GM12801 (cell line): ENCODE results near the gene ZKSCAN3.

Experiments used
- CTCF ChIP-seq: IDR thresholded peaks from one replicate; pipeline ENCODE4 v1.5.1; 2011; ENCODE audit warnings: control low read depth; ENCODE audit not compliant: insufficient read length; ENCODE audit errors: extremely low read depth

ZKSCAN3 gene

GRCh38 chr6:28393912-28394662 is 44.3 kb downstream of the ZKSCAN3 start:
- TF ChIP-seq CTCF, result no peak

GRCh38 chr6:28395918-28396317 is 46.2 kb downstream of the ZKSCAN3 start:
- no peak for TF ChIP-seq CTCF

- TF ChIP-seq CTCF, result no peak
Measured at GRCh38 chr6:28399350-28400121, 49.8 kb downstream of the ZKSCAN3 start, which contains the start of gene ZSCAN12. Gene ZSCAN12 (minus strand): TSS chr6:28399747. CDS start chr6:28398405, 1,342 bp downstream.

GRCh38 chr6:28400122-28400451 is 50.3 kb downstream of the ZKSCAN3 start:
- TF ChIP-seq CTCF, result no peak

GRCh38 chr6:28401172-28401571 is 51.4 kb downstream of the ZKSCAN3 start:
- TF ChIP-seq CTCF, result no peak

GRCh38 chr6:28402197-28402596 is 52.5 kb downstream of the ZKSCAN3 start:
- TF ChIP-seq CTCF, result no peak

GRCh38 chr6:28407401-28407800 is 57.7 kb downstream of the ZKSCAN3 start:
- no peak for TF ChIP-seq CTCF
